Ovary (tissue), 9 donors: ENCODE measurements around the gene PRICKLE3. TPM values are rescaled to one million over a fixed set of nuclear protein-coding genes. Genes with fewer than 3 reads are reported as not detected.

Experiments used
- DNase-seq, 5 donors: peaks; one replicate each; pipeline ENCODE4 v3.0.0-alpha.2; 2019 to 2020
- H3K27ac ChIP-seq, 2 donors: fragments of 200-600 bp; one replicate each; pipeline versions ENCODE4 v1.5.1 to v1.8.0; 2019 to 2022
- H3K27me3 ChIP-seq: fragments of 200-600 bp; one replicate; pipeline ENCODE4 v1.8.0; 2022
- H3K36me3 ChIP-seq: fragments of 200-600 bp; sonication (generic); one replicate; pipeline ENCODE4 v1.5.1; 2019
- H3K4me1 ChIP-seq: one replicate; pipeline ENCODE4 v1.8.1; 2013; ENCODE audit warnings: mild to moderate bottlenecking, moderate library complexity; ENCODE audit not compliant: insufficient read depth
- H3K4me3 ChIP-seq: fragments of 200-600 bp; sonication (generic); one replicate; pipeline ENCODE4 v1.5.1; 2017
- H3K9me3 ChIP-seq, 2 donors: fragments of 200-600 bp in 1 of 2; sonication (generic) in 1 of 2; one replicate each; pipeline versions ENCODE4 v1.5.1 to v1.8.1; 2013 to 2019; ENCODE audit warnings: mild to moderate bottlenecking in 1 of 2, moderate library complexity in 1 of 2
- CTCF ChIP-seq, 3 donors: fragments of 450-650 bp in 2 of 3; fragments of 200-600 bp in 1 of 3; IDR thresholded peaks; one replicate each; pipeline versions ENCODE4 v1.5.1 to v1.8.0; 2016 to 2022; ENCODE audit warnings: antibody characterized with exemption in 3 of 3, mild to moderate bottlenecking in 1 of 3
- EP300 ChIP-seq: sonication (generic); formaldehyde crosslinking; IDR thresholded peaks from one replicate; pipeline ENCODE4 v1.6.1; 2017; ENCODE audit warnings: antibody characterized with exemption
- POLR2A ChIP-seq: fragments of 450-650 bp; IDR thresholded peaks from one replicate; pipeline ENCODE4 v1.6.1; 2017; ENCODE audit warnings: antibody characterized with exemption, mild to moderate bottlenecking, moderate library complexity
- WGBS, 3 donors: extraction: QIAGEN DNeasy Blood & Tissue Kit in 1 of 3; methylation state at CpG; one replicate each; pipeline versions ENCODE4 v1.1.5 to v1.1.7; 2013 to 2017; 5-methylcytosine and 5-hydroxymethylcytosine counted together
- intact Hi-C, 4 donors: fragments of 100-400 bp; cut with DNase I; formaldehyde crosslinking; loops; one replicate each; pipeline versions ENCODE4 v1.11.0 to v1.15.1; 2022 to 2023
- polyA plus RNA-seq, 2 donors: library from polyadenylated mRNA; stranded (reverse); fragments of 200-250 nt in 1 of 2; fragments of 350-450 nt in 1 of 2; fragmentation: Illumina TruSeq in 1 of 2; extraction: RNeasy Lipid Tissue Mini Kit (QIAGEN cat#74804) in 1 of 2; gene quantifications; one replicate each; pipeline ENCODE4 v1.2.3, GENCODE V29; 2013 to 2014
- total RNA-seq, 7 donors: library from RNA; depleted of rRNA in 2 of 7; stranded (reverse); fragments of >200 nt in 2 of 7; fragmentation: NEBNext Ultra II Directional in 3 of 7; extraction: Animal tissue kit (Norgen Biotek cat#: 25700) in 3 of 7; gene quantifications; one replicate each; pipeline versions ENCODE4 v1.1.0 to v1.2.4, GENCODE V29; 2016 to 2023
- donor health status: DM: no; HTN: no; CAD: no; lungs with moderate emphysema.
- donor health status: DM: no; HTN: no; CAD: no.
- donor health status: Bipolar disorder and iron deficiency.
- donor health status: DM: yes; HTN: yes; CAD: no.
- donor health status: DM: no; HTN: no; CAD: no.
- donor health status: DM: yes; HTN: yes; CAD: no.

The PRICKLE3 gene
- total and polyA plus RNA-seq, 9 donors: 3.5 to 15.1 (median 11.4) TPM

GRCh38 chrX:49193542-49193964 is 7.4 kb upstream of the PRICKLE3 start:
- no peak overlapping the region for H3K27ac ChIP-seq
- H3K36me3 ChIP-seq: no peaks in the 10 kb centered on the region
- no peak for TF ChIP-seq POLR2A
- TF ChIP-seq EP300: no peak
- TF ChIP-seq CTCF (IDR thresholded peaks at IDR 0.05): no peak
- H3K4me3 ChIP-seq: no peak overlapping the region
- H3K9me3 ChIP-seq: no peaks in the 10 kb centered on the region
- intact Hi-C loops: loop anchor here in 1 of 4 donors (5.0 kb wide), 1 partner anchor 736 kb away; no protein-coding TSS in a partner anchor
- no peak for DNase-seq
- no peaks in the 10 kb centered on the region for H3K27me3 ChIP-seq
- H3K4me1 ChIP-seq: no peaks in the 10 kb centered on the region
- WGBS, 3 donors: 42 to 63% (median 48%) methylated on average over 2 of the region's 2 CpGs

GRCh38 chrX:49192722-49193328 is 6.7 kb upstream of the PRICKLE3 start:
- no peak for DNase-seq
- no peak for TF ChIP-seq POLR2A
- TF ChIP-seq CTCF (IDR thresholded peaks at IDR 0.05): peak in 2 of 3 donors; percentile 16 to 19
- TF ChIP-seq EP300: no peak
- Histone ChIP-seq H3K4me1 (no peaks in the 10 kb centered on the region), H3K9me3 (no peaks in the 10 kb centered on the region), H3K27ac (no peak overlapping the region), H3K36me3 (no peaks in the 10 kb centered on the region), H3K27me3 (no peaks in the 10 kb centered on the region), H3K4me3 (no peak overlapping the region)
- intact Hi-C loops: loop anchor here in 1 of 4 donors (5.0 kb wide), 1 partner anchor 736 kb away; no protein-coding TSS in a partner anchor
- 65 to 73% (median 66%) methylated on average over 10 of the region's 10 CpGs for WGBS, 3 donors

GRCh38 chrX:49191574-49192011 is 5.4 kb upstream of the PRICKLE3 start:
- H3K27ac ChIP-seq: peak overlapping the region; percentile 68 to 79
- H3K9me3 ChIP-seq: no peaks in the 10 kb centered on the region
- 42 to 69% (median 64%) methylated on average over 32 to 34 of the region's 34 CpGs for WGBS, 3 donors
- TF ChIP-seq CTCF (IDR thresholded peaks at IDR 0.05) (no peak), POLR2A (no peak), EP300 (no peak)
- H3K4me1 ChIP-seq: no peaks in the 10 kb centered on the region
- H3K4me3 ChIP-seq: peak overlapping the region; percentile 62
- intact Hi-C loops: loop anchor here in 1 of 4 donors (5.0 kb wide), 1 partner anchor 734 kb away; no protein-coding TSS in a partner anchor
- no peak for DNase-seq
- H3K27me3 ChIP-seq: no peaks in the 10 kb centered on the region
- H3K36me3 ChIP-seq: no peaks in the 10 kb centered on the region

- Histone ChIP-seq H3K27ac (peak overlapping the region; percentile 68 to 85), H3K9me3 (no peaks in the 10 kb centered on the region), H3K4me3 (peak overlapping the region; percentile 62), H3K36me3 (no peaks in the 10 kb centered on the region), H3K4me1 (no peaks in the 10 kb centered on the region), H3K27me3 (no peaks in the 10 kb centered on the region)
- peak; percentile 84 to 91 (median 87) for DNase-seq
- intact Hi-C loops: loop anchor here in 1 of 4 donors (5.0 kb wide), 1 partner anchor 734 kb away; no protein-coding TSS in a partner anchor
- TF ChIP-seq EP300 (no peak), POLR2A (peak; percentile 57)
- 36 to 45% (median 38%) methylated on average over 32 of the region's 32 CpGs for WGBS, 3 donors
Measured at GRCh38 chrX:49190821-49191573, 4.8 kb upstream of the PRICKLE3 start.
